ENCODE data around the gene MEG3. TPM values are rescaled to one million over a fixed set of nuclear protein-coding genes. Genes with fewer than 3 reads are reported as not detected.
A peak's percentile ranks its signal among the peaks of the same experiment; 100 is the strongest.

MEG3 gene
- total and polyA plus RNA-seq, 9 of the 15 experiments (the other 6 are each of a cell fraction or from before 2014, with no cell fraction given) = 0.10 to 5.3 (median 1.0) TPM; not detected in 1

DNA sequence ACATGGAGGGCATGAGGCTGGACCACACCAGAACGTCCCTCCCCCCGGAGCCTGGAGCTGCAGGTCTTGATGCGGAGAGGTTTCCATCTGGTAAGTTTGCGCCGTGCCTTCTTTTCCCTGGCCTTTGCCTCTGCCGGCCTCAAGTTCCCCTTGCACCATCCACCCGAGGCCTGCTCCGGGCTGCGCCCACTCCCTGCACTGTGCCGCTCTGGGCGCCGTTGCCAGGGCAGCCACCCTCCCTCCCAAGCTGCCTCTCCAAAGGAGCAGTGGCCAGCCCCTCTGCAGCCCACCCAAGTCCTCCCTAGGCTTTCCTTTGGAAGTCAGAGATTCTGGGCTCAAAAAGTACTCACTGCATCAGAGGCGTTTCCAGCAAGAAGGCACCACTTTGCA, 46.2 kb upstream of the MEG3 start:
- no peak for ATAC-seq
- CTCF ChIA-PET (ENCODE audit: low intra/inter-chr PET ratio) = no interaction called here
- no peak overlapping the region for H3K4me3 ChIP-seq
- no peak for TF ChIP-seq ZNF583 (CRISPR knock-in tag; IDR thresholded peaks at IDR 0.05)
- no peak for TF ChIP-seq TEAD4 (IDR thresholded peaks at IDR 0.05; ENCODE audit: low read length)
- no peak for TF ChIP-seq TEAD4 (CRISPR knock-in tag; IDR thresholded peaks at IDR 0.05; ENCODE audit: borderline replicate concordance)
- TF ChIP-seq BDP1 (IDR thresholded peaks at IDR 0.05; ENCODE audit: insufficient read depth, insufficient read length) = no peak
- TF ChIP-seq KLF6 (CRISPR knock-in tag; IDR thresholded peaks at IDR 0.05; ENCODE audit: borderline replicate concordance) = no peak
- TF ChIP-seq, protein P1, sequence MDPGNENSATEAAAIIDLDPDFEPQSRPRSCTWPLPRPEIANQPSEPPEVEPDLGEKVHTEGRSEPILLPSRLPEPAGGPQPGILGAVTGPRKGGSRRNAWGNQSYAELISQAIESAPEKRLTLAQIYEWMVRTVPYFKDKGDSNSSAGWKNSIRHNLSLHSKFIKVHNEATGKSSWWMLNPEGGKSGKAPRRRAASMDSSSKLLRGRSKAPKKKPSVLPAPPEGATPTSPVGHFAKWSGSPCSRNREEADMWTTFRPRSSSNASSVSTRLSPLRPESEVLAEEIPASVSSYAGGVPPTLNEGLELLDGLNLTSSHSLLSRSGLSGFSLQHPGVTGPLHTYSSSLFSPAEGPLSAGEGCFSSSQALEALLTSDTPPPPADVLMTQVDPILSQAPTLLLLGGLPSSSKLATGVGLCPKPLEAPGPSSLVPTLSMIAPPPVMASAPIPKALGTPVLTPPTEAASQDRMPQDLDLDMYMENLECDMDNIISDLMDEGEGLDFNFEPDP (CRISPR knock-in tag; IDR thresholded peaks at IDR 0.05) = no peak
- no peak for TF ChIP-seq ZBED1 (IDR thresholded peaks at IDR 0.05)
- no peak for TF ChIP-seq OTX1 (CRISPR knock-in tag; IDR thresholded peaks at IDR 0.05)
- no peak for TF ChIP-seq CHD1 (IDR thresholded peaks at IDR 0.05; ENCODE audit: low read length)
- TF ChIP-seq ILF3 (IDR thresholded peaks at IDR 0.05; ENCODE audit: borderline replicate concordance) = no peak
- TF ChIP-seq, protein P2, sequence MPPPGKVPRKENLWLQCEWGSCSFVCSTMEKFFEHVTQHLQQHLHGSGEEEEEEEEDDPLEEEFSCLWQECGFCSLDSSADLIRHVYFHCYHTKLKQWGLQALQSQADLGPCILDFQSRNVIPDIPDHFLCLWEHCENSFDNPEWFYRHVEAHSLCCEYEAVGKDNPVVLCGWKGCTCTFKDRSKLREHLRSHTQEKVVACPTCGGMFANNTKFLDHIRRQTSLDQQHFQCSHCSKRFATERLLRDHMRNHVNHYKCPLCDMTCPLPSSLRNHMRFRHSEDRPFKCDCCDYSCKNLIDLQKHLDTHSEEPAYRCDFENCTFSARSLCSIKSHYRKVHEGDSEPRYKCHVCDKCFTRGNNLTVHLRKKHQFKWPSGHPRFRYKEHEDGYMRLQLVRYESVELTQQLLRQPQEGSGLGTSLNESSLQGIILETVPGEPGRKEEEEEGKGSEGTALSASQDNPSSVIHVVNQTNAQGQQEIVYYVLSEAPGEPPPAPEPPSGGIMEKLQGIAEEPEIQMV (tag; conservative IDR thresholded peaks at IDR 0.05; ENCODE audit: low read depth) = no peak
- no peak for TF ChIP-seq GTF2F1 (IDR thresholded peaks at IDR 0.05; ENCODE audit: low read depth, low read length)
- TF ChIP-seq, protein P3, sequence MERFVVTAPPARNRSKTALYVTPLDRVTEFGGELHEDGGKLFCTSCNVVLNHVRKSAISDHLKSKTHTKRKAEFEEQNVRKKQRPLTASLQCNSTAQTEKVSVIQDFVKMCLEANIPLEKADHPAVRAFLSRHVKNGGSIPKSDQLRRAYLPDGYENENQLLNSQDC (CRISPR knock-in tag; IDR thresholded peaks at IDR 0.05) = no peak
- TF ChIP-seq TBP (optimal IDR thresholded peaks at IDR 0.05; ENCODE audit: low read depth, low read length) = no peak

More for the DNA sequence above, 46.2 kb upstream of the MEG3 start:
- no peak overlapping the region for H3K27ac ChIP-seq (ENCODE audit: extremely low read depth, low read depth, low read length)
- H3K9me3 ChIP-seq (replicated peaks; ENCODE audit: control insufficient read depth, insufficient read depth, low read depth, low read length) = no peaks in the 10 kb centered on the region
- no peaks in the 10 kb centered on the region for H3K36me3 ChIP-seq (ENCODE audit: control insufficient read depth, insufficient read depth, low read length)
- no TSS peak for BruUV-seq (replicated peaks)
- H2AFZ ChIP-seq (ENCODE audit: low read depth, low read length) = no peak overlapping the region
- no peaks in the 10 kb centered on the region for H4K20me1 ChIP-seq (replicated peaks; ENCODE audit: control insufficient read depth, insufficient read depth, low read length)
- intact Hi-C loops (cut with micrococcal nuclease) = no loop called here
- no peaks in the 10 kb centered on the region for H3K27me3 ChIP-seq (ENCODE audit: control insufficient read depth in 2 of 2, insufficient read depth in 2 of 2, low read length in 2 of 2)
- H3K4me2 ChIP-seq (ENCODE audit: insufficient read depth, low read length) = no peak overlapping the region
- POLR2A ChIA-PET = interaction anchor here (1.1 kb wide), 1 partner anchor 10 kb away, joined by 4 read pairs; no protein-coding TSS in a partner anchor
- 92% methylated on average over 11 of the region's 13 CpGs for WGBS (ENCODE audit: insufficient coverage, low coverage, missing lambda C conversion rate)
- H3K4me1 ChIP-seq (replicated peaks in 1 of 2; ENCODE audit: control insufficient read depth in 2 of 2, insufficient read depth in 2 of 2, low read length in 2 of 2) = peaks cover 8 to 44% of the 10 kb centered on the region in 2 experiments; a peak in 4 of 5 replicates
- H3K9me1 ChIP-seq (ENCODE audit: control insufficient read depth, insufficient read depth, low read length) = no peaks in the 10 kb centered on the region
- peak overlapping the region in 1 of 2 experiments; percentile 13; a peak in 2 of 4 replicates for H3K9ac ChIP-seq (ENCODE audit: insufficient read depth in 1 of 2, low read depth in 2 of 2, low read length in 2 of 2)
- DNase-seq (ENCODE audit: extremely low read depth in 1 of 4, low spot score in 3 of 4) (no peak), FAIRE-seq (no peak)
- no peaks in the 10 kb centered on the region for H3K79me2 ChIP-seq (ENCODE audit: control insufficient read depth, insufficient read depth, low read length)
- in situ Hi-C loops (cut with MboI) = no loop called here

Measured in K562 (cell line).